HG03457 (cell line): ENCODE results near the gene KPNA4.
"Not testable (repeated sequence)": the region's sequence is repeated elsewhere in the genome, so short reads cannot be mapped to it uniquely, and the experiment has no call there.

Source experiments
- ATAC-seq: cut with Tn5 transposase; IDR thresholded peaks from one replicate; pipeline ENCODE4 v1.9.1; 2021; ENCODE audit warnings: moderate number of reproducible peaks; ENCODE audit not compliant: unreplicated experiment

KPNA4 gene, protein sequence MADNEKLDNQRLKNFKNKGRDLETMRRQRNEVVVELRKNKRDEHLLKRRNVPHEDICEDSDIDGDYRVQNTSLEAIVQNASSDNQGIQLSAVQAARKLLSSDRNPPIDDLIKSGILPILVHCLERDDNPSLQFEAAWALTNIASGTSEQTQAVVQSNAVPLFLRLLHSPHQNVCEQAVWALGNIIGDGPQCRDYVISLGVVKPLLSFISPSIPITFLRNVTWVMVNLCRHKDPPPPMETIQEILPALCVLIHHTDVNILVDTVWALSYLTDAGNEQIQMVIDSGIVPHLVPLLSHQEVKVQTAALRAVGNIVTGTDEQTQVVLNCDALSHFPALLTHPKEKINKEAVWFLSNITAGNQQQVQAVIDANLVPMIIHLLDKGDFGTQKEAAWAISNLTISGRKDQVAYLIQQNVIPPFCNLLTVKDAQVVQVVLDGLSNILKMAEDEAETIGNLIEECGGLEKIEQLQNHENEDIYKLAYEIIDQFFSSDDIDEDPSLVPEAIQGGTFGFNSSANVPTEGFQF

DNA sequence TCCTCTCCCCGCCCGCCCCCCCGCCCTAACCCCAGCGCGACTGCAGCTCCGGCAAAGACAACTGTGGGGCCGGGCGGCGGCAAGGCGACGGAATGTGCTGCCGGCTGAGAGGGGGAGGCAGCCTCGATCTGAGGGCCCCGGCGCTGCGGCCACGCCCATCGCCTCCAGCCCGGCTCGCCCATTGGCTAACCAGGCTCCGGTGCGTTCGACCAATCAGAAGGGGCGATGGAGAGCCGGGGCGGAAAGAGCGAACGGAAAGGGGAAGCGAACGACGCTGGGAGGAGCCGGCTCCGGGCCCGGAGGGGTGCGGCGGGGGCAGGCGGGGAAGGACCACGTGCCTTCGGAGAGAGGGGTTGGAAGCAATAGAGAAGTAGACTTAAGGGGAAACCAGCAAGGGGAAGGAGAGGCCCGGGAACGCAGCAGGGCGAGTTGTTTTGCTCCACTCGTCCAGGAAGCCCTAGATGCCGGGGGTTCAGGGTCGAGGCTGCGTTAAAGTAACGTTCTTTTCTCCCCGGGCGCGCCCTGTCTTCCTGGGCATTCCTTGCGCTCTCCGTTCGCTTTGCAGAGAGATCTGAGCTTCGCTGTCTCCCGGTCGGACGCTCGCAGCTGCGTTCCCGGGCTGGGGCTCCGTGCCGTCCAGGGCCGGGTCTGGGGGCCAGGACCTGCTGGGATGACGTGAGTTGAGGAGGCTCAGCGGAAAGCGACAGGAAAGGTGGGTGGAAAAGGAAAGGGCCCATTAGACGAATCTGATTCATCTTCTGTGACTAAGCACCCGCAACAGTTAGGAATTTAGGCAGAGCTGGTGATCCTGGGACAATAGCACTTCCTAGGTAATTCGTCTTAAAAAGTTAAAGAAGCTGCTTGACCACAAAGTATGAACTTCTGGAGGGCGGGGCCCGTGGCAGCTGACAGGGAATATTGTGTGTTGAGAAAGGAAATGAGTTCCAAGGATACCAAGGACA, at the start of gene KPNA4:
TSS of gene KPNA4 (minus strand) at position 130 of the 962 bp plus-strand sequence. CDS start 289 bp downstream, outside the sequence.
- ATAC-seq: peak; percentile 90

DNA sequence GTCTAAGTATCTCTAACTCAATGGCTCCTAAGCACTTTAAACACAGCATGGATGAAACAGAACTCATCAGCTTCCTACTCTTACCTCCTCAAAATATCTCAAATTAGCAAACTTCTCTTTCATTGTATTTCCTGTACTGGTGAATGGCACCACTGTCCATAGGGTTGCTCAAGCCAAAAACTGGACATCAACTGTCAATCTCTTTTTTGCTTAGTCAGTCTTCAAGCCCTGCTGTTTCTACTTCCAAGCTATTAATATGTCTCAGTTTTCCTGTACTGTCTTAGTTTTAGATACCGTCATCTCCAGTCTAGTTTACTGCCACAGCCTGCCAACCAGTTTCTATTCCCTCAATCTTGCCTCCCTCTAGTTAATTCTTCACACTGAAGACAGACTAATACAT, 48.3 kb upstream of the KPNA4 start:
- ATAC-seq: no peak

DNA sequence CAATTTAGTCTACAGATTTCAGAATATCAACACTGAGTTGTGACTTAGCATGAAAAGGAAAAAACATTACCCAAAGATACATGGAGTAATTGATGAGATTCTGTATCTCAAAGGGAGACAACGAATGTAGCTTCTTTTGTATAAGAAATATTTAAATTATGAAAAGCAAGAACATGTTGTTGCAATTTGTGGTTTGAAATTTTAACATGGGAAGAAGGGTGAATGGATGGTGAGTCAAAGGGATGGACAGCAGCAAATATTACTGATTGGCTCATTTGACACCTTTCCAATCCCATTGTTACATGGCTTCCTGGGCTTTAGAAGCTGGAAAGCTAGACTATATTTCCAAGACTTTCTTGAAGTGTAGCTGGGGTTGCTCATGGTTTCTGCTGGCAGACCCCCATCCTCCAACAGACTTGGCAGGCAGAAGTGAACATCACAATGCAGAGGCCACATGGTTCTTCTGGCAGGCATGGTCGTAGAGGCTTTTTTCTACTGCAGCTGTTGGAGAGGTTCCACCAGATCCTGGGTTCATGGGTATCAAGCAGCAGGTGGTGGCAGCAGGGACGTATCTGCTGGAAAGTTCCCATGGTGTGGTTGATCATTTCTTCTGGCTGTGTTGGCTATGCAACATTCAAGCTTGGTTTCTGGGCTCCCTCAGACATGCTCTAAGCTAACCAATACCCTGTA, 47.2 kb upstream of the KPNA4 start:
- no peak for ATAC-seq

DNA sequence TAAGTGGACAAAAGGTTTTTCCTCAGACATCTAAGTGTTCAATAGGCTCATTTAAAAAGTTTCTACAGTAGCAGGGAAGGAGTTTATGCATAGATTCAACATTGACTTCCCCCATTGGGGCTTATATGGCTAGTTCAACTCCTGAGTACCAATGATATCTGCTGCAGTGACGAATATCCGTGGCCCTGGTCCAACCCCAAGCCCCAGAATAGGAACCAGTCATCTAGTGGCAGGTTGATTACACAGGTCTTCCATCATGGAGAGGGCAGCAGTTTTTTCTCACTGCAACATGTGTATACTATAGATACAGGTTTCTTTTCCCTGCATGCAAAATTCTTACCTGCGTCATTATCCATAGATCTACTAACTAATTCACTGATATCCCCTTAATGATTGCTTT, 45.8 kb upstream of the KPNA4 start:
- no peak for ATAC-seq

DNA sequence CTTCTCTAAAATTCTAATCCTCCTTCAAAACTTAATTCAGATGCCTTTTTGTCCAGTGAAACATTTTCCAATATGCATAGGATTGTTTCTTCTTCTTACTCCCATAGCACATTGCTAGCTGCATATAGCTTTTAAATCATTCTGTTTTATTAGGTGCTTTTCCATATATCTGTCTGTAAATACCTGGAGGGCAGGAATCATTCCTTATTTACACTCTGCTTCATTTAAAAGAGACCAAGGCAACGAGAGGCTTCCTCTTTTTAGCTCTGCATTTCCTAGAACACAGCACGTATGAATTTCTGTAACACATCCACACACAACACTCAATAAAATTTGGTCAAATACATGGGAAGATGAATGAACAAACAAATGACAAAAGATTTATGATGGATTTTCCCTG, 43.5 kb upstream of the KPNA4 start:
- ATAC-seq: no peak

DNA sequence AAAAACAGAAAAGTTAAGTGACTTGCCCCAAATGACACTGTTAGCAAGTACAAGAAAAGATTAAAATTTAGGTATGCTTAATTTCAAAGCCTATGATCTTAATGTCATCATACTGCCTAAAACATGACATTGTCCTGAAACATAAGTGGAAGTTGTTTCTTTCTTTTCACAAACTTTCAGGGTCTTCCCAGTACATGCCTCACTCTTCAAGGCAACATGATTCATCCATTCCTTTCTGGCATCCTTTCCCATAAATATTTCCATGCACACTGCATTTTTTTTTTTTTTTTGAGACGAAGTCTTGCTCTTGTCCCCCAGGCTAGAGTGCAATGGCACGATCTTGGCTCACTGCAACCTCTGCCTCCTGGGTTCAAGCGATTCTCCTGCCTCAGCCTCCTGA, 42.5 kb upstream of the KPNA4 start:
- no peak for ATAC-seq

DNA sequence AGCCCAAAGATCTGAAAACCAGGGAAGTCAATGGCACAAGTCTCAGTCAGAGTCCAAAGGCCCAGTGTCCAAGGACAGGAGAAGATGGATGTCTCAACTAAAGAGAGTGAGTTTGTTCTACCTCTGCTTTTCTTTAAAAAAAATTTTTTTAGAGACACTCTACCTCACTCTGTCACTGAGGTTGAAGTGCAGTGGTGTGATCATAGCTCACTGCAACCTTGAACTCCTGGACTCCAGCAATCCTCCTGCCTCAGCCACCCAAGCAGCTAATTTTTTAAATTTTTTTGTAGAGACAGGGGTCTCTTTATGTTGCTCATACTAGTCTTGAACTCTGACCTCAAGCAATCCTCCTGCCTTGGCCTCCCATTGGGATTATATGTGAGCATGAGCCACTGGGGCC, 39.9 kb upstream of the KPNA4 start:
- no peak for ATAC-seq

DNA sequence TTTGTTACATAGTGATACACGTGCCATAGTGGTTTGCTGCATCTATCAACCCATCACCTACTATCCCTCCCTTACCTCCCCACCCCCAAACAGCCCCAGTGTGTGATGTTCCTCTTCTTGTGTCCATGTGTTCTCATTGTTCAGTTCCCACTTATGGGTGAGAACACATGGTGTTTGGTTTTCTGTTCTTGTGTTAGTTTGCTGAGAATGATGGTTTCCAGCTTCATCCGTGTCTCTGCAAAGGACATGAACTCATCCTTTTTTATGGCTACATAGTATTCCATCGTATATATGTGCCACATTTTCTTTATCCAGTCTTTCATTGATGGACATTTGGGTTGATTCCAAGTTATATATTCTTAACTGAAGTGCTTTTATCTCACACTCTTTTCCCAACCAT, 38.5 kb upstream of the KPNA4 start:
- ATAC-seq: not testable (repeated sequence)

DNA sequence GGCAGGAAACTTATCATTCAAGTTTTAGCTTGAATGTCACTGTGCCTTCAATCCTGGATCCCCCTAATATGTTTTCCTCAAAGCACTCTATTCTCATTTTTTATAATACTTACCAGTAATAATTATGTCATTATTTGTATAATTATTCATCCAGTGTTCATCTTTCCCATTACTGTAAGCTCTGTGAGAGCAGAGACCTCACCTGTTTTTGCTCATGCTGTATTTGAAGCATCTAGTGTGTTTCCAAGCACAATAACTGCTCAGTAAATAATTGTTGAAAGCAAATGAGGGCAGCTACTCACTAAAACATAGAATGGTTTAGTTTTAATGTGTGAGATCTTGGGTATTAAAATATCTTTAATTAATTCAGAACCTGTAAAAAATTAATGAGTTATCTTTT, 36.9 kb upstream of the KPNA4 start:
- no peak for ATAC-seq

DNA sequence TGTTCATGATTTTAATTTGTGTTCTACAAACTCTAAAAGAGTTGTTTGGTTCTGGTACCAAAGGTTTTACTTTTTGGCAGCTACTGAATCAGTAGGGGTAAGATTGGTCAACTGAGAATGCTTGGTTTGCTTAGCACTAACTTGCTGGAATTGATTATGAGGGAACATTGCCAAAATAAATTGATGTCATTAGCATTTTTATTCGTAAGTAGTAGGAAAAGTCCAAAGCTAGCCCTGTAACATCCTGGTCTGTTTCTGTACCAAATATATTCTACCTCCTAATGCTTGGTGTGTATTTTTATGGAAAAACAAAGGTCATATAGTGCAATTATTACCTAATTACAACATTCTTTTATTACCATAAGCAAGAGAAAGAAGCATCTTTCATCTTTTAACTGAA, 35.9 kb upstream of the KPNA4 start:
- no peak for ATAC-seq

DNA sequence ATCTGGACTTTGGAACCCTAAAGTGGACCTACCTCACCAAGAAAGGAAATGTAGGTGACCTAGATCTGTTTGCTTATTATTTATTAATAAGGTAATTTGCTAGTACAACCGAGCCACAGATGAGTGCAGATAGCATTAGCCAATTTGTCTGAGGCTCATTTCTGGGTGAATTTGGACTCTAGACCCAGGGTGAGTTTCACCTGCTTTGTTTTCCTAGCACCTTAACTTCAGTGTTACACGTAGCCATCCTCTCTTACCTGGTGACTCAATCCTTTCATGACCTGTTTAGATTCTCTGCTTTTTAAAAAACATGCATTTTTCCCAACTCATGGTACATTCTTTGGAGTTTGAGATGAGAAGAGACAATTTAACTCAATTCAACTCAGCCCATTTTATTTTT, 33.5 kb upstream of the KPNA4 start:
- no peak for ATAC-seq

DNA sequence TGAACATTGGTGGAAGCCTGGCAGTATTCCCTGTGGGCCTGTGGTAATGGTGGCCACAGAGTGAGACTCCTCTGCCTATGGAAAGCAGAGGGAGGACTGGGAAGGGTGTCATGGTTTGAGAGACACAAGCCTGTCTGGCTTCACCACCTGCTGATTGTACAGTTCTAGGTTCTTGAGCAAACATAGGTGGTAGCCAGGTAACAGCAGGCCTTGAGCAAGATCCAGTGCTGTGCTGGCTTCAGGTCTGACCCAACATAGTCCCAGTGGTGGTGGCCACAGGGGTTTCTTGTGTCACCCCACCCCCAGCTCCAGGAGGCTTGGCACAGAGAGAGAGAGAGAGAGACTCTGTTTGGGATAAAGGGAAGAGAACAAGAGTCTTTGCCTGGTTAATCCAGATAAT, 22.7 kb upstream of the KPNA4 start:
- ATAC-seq: no peak

DNA sequence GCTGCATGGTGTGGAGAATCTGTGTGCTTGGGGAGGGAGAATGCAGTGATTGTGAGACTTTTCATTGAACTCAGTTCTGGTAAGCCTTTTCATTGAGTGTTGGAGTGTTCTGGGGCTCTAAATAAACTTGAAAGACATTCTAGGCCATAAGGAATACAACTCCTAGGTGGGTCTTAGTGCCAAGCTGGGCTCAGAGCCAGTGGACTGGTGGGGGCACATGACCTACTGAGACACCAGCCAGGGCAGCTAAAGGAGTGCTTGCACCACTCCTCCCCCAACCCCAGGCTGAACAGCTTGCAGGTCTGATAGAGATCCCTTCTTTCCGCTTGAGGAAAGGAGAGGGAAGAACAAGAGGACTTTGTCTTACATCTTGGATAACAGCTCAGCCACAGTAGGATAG, 21.7 kb upstream of the KPNA4 start:
- no peak for ATAC-seq

DNA sequence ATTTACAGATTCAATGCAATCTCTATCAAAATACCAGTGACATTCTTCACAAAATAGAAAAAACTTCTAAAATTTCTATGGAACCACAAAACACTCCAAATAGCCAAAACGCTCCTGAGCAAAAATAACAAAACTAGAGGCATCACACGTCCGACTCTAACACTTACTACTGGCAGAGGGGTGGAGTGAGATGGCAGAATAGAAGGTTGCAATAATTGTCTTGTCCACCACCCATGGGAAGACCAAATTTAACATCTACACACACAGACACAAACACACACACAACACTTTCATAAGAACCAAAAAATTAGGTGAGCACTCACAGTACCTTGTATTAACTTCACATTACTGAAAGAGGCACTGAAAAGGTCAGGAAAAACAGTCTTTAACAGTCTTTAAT, 21.3 kb upstream of the KPNA4 start:
- ATAC-seq: no peak

DNA sequence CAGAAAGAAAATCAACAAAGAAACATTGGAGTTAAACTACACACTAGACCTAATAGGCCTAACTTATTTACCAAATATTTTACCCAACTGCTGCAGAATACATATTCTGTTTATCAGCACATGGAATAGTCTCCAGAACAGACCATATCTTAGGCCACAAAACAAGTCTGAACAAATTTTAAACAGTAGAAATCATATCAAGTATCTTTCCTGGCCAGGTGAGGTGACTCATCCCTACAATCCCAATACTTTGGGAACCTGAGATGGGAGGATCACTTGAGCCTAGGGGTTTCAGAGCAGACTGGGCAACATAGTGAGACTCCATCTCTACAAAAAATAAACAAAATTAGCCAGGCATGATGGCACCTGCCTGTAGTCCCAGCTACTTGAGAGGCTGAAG, 18.1 kb upstream of the KPNA4 start:
- no peak for ATAC-seq

DNA sequence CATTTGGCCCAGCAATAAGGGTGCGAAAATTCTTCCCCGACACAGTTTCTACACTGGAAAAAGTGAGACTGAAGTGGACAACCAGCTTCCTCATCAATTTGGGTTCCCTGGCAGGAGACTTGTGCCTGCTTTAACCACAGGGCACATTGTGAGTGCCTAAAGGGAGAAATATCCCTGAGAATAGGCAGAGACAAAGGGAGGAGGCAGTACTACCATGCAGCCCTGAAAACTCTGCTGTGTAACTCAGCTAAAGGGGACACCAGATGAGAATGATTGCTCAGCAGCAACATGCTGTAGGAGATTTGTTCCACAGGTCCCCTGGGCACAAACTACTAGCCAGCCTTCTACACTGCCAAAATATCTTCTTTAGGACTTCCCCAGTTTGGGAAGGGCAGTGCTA, 15.6 kb upstream of the KPNA4 start:
- ATAC-seq: no peak

DNA sequence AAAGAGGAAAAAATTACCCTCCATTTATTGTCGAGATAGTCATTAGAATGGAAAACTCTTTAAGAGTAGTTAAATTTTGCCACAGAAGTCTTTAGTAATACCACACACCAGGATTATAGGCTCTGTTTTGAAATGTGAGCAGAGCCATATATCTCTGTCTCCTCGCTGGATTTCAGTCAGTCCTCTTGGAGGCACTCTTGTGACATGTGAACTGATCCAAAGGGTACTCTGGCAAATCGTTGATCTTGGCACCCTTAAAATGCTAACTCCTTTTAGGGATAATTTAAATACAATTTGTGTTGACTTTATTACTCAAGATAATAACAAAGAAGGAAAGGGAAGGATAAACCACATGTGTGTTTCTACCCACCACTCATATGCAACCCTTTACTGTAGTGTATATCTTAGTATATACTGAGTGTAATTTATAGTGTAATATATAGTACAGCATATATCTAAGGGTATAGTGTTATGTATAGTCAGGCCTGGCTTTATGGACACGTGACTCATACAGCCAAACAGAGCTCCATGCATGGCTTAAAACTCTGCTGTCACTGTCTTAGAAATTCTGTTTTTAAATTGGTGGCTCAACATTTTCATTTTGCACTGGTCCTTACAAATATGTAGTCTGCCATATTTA, 12.3 kb upstream of the KPNA4 start:
- no peak for ATAC-seq

DNA sequence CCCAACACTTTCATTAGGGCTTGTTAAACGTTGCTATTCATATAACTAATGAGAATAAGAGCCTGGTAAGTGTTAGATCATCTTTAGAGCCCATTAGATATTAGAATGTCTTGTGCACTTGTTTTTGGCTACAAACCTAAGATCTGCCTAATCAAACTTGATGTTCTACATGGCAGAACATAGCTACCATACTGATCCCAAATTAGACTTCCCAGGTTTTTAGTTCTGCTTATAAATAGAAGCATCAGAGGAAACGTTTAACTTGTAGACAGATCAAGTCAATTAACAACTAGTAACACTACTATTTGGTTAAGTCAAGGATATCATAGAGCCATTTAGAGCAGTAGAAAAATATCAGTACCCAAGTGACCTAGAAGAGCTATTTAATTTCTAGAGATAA, 11.7 kb upstream of the KPNA4 start:
- no peak for ATAC-seq

DNA sequence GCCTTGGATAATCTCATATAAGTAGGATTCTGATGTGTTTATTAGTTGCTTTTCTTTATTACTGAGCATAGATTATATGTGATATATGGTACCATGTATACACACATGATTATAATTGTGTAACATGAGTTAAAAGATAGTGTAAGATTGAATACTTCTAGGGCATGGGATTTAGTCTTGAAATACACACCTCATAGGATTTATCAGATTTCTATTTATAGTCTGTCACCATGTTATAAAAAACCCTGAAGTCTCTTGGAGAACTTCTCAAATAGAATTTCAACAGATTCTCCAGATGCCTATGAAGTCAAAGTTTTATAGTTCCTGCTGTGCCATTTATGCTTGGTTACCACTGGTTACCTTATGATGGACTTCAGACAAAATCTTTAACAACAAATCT, 11.2 kb upstream of the KPNA4 start:
- ATAC-seq: no peak

DNA sequence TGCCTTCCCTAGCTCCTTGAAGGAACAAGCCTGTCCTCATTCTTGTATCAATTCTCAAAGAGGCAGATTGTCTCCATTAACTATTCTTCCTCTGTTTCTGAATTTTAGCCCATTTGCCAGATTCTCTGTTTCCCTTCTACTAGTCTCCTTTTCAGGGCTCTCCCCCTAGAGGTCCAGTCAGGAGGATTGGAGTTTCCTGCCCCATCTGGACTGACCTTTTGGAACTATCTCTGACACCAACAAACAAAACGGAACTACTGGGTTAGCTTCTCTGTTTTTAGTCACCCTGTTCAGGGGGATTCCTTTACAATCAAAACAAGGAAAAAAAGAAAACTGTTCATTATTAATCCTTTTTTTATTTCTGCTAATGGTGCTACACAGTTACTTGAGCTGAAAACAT, 10.2 kb upstream of the KPNA4 start:
- ATAC-seq: no peak

DNA sequence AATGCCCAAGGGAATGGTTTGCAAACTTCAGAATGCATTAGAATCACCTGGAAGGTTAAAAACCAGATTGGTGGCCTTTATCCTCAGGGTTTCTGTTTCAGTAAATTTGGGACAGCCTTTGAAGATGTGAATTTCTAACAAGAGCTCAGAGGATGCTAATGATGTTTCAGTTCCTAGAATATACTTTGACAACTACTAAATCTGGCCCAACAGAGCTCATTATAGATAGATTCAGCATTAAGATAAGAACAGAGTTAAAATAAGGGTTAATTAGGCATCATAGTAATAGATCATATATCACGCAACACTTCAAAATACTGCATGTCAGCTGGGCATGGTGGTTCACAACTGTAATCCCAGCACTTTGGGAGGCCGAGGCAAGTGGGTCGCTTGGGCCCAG, 9.3 kb upstream of the KPNA4 start:
- ATAC-seq: no peak
